Osteoblast (primary cell): ENCODE results near the gene CAPSL. TPM values are rescaled to one million over a fixed set of nuclear protein-coding genes. Genes with fewer than 3 reads are reported as not detected.

ENCODE experiments used
- DNase-seq: peaks from one replicate; pipeline ENCODE4 v3.0.0; 2011; ENCODE audit warnings: low spot score, mixed read lengths; ENCODE audit not compliant: insufficient read length; ENCODE audit errors: missing footprints
- H2AFZ ChIP-seq: 2 replicates; pipeline ENCODE4 v1.6.0; 2011; ENCODE audit warnings: mild to moderate bottlenecking, low read length
- H3K27ac ChIP-seq: 2 replicates; pipeline ENCODE4 v1.5.1; 2011; ENCODE audit warnings: mild to moderate bottlenecking, low read depth, low read length, moderate library complexity
- H3K27me3 ChIP-seq: 2 replicates; pipeline ENCODE4 v1.6.0; 2012; ENCODE audit warnings: mild to moderate bottlenecking, control low read depth, inconsistent platforms, low read length, moderate library complexity; ENCODE audit not compliant: insufficient read depth
- H3K36me3 ChIP-seq: 2 replicates; pipeline ENCODE4 v1.5.1; 2011; ENCODE audit warnings: mild to moderate bottlenecking, low read length, control low read depth, moderate library complexity; ENCODE audit not compliant: insufficient read depth
- H3K4me1 ChIP-seq: 2 replicates; pipeline ENCODE4 v1.5.1; 2011; ENCODE audit warnings: mild to moderate bottlenecking, low read length, control low read depth, moderate library complexity; ENCODE audit not compliant: insufficient read depth
- H3K4me2 ChIP-seq: 2 replicates; pipeline ENCODE4 v1.6.0; 2011; ENCODE audit warnings: mild to moderate bottlenecking, low read length; ENCODE audit not compliant: insufficient read depth
- H3K4me3 ChIP-seq: fragments of 200-600 bp; sonication (generic); 3 replicates; pipeline ENCODE4 v1.5.1; 2012; ENCODE audit warnings: mild to moderate bottlenecking, low read length, inconsistent platforms; ENCODE audit not compliant: insufficient read depth
- H3K79me2 ChIP-seq: 2 replicates; pipeline ENCODE4 v1.6.0; 2012; ENCODE audit warnings: mild to moderate bottlenecking, low read length, control low read depth, inconsistent platforms; ENCODE audit not compliant: insufficient read depth
- H3K9me3 ChIP-seq: 2 replicates; pipeline ENCODE4 v1.5.1; 2011; ENCODE audit warnings: low read depth, low read length, control low read depth
- H4K20me1 ChIP-seq: 2 replicates; pipeline ENCODE4 v1.6.0; 2012; ENCODE audit warnings: mild to moderate bottlenecking, low read length, control low read depth; ENCODE audit not compliant: insufficient read depth
- total RNA-seq: library from RNA; depleted of rRNA; stranded (reverse); fragments of >200 nt; gene quantifications from 2 replicates; pipeline ENCODE4 v1.2.3, GENCODE V29; 2012
- TF ChIP-seq, protein P1 (sequence below): IDR thresholded peaks from 2 replicates; pipeline ENCODE4 v1.5.1; 2011; ENCODE audit warnings: mild to moderate bottlenecking, low read depth, low read length, moderate library complexity; ENCODE audit errors: extremely low read depth

The CAPSL gene
- total RNA-seq, 1 donor = not detected

- Histone ChIP-seq H2AFZ (peak overlapping the region; percentile 90), H4K20me1 (no peaks in the 10 kb centered on the region), H3K27me3 (peaks cover 14% of the 10 kb centered on the region), H3K27ac (peak overlapping the region; percentile 82), H3K79me2 (no peaks in the 10 kb centered on the region), H3K4me1 (peaks cover 30% of the 10 kb centered on the region), H3K4me2 (peak overlapping the region; percentile 89), H3K9me3 (no peaks in the 10 kb centered on the region), H3K4me3 (peak overlapping the region; percentile 63), H3K36me3 (no peaks in the 10 kb centered on the region)
- TF ChIP-seq, protein P1, sequence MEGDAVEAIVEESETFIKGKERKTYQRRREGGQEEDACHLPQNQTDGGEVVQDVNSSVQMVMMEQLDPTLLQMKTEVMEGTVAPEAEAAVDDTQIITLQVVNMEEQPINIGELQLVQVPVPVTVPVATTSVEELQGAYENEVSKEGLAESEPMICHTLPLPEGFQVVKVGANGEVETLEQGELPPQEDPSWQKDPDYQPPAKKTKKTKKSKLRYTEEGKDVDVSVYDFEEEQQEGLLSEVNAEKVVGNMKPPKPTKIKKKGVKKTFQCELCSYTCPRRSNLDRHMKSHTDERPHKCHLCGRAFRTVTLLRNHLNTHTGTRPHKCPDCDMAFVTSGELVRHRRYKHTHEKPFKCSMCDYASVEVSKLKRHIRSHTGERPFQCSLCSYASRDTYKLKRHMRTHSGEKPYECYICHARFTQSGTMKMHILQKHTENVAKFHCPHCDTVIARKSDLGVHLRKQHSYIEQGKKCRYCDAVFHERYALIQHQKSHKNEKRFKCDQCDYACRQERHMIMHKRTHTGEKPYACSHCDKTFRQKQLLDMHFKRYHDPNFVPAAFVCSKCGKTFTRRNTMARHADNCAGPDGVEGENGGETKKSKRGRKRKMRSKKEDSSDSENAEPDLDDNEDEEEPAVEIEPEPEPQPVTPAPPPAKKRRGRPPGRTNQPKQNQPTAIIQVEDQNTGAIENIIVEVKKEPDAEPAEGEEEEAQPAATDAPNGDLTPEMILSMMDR = no peak
- DNase-seq = peak; percentile 86
Measured at GRCh38 chr5:35924122-35924949, 14.1 kb downstream of the CAPSL start.

DNA sequence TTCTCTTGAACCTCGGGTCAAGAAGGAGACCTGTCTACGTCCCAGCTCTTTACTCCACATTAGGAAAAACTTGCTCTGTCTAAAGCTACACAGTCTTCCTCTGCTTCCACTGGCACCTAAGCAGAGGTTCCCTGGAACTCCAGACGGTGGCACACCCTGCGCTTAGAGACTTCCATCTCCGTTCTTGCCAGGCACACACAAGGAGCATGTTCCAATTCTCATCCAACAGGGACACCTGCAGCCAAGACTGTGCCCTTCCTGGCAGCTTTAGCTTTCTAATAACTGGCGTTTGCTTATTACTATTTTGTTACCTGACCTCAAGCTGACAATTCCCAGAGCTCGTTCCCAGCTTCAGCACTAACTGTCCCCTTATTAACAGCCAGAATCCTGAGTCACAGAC lies 16.0 kb downstream of the CAPSL start:
- H3K4me3 ChIP-seq = no peak overlapping the region

GRCh38 chr5:35921930-35922329 lies 16.5 kb downstream of the CAPSL start:
- no peaks in the 10 kb centered on the region for H3K9me3 ChIP-seq
- H3K4me1 ChIP-seq = peaks cover 30% of the 10 kb centered on the region
- H3K36me3 ChIP-seq = no peaks in the 10 kb centered on the region
- H4K20me1 ChIP-seq = no peaks in the 10 kb centered on the region
- no peak overlapping the region for H3K4me3 ChIP-seq
- peaks cover 2% of the 10 kb centered on the region for H3K27me3 ChIP-seq
- no peaks in the 10 kb centered on the region for H3K79me2 ChIP-seq
- no peak for DNase-seq
- TF ChIP-seq, protein P1 = no peak
- no peak overlapping the region for H2AFZ ChIP-seq
- H3K4me2 ChIP-seq = no peak overlapping the region
- no peak overlapping the region for H3K27ac ChIP-seq

More for the DNA sequence above, 16.0 kb downstream of the CAPSL start:
- Histone ChIP-seq H4K20me1 (no peaks in the 10 kb centered on the region), H3K79me2 (no peaks in the 10 kb centered on the region), H2AFZ (no peak overlapping the region), H3K36me3 (no peaks in the 10 kb centered on the region), H3K27me3 (peaks cover 8% of the 10 kb centered on the region), H3K4me1 (peaks cover 30% of the 10 kb centered on the region), H3K9me3 (no peaks in the 10 kb centered on the region), H3K27ac (no peak overlapping the region), H3K4me2 (no peak overlapping the region)
- TF ChIP-seq, protein P1 = no peak
- DNase-seq = no peak

DNA sequence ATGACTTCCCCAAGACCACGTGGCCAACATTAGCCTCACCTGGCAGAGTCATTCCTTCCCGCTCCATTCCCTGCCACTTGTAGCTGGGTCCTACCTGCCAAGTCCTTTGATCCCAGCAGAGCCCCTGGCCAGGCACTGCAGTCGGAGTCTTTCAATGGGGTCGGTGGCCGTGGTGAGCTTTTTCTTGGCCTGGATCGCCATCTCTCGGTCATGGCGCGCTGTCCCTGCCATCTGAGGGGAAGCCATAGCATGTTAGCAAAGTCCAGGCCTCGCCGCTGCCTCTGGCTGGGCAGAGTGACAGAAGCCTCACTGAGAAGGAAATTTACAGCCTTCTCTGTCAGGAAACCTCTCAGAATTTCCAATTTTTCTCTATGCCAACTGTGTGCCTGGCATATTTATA lies 17.5 kb downstream of the CAPSL start:
- no peak for DNase-seq
- Histone ChIP-seq H2AFZ (no peak overlapping the region), H3K79me2 (no peaks in the 10 kb centered on the region), H3K36me3 (no peaks in the 10 kb centered on the region), H3K27ac (no peak overlapping the region), H3K4me1 (peaks cover 27% of the 10 kb centered on the region), H3K4me3 (no peak overlapping the region), H3K27me3 (no peaks in the 10 kb centered on the region), H3K4me2 (no peak overlapping the region), H4K20me1 (no peaks in the 10 kb centered on the region), H3K9me3 (no peaks in the 10 kb centered on the region)
- TF ChIP-seq, protein P1 = peak; percentile 21
